ENCODE results near the gene NME1. TPM values are rescaled to one million over a fixed set of nuclear protein-coding genes. Genes with fewer than 3 reads are reported as not detected.

NME1 gene
- total RNA-seq, 1 experiment from 2014 or later, result 592 TPM

DNA sequence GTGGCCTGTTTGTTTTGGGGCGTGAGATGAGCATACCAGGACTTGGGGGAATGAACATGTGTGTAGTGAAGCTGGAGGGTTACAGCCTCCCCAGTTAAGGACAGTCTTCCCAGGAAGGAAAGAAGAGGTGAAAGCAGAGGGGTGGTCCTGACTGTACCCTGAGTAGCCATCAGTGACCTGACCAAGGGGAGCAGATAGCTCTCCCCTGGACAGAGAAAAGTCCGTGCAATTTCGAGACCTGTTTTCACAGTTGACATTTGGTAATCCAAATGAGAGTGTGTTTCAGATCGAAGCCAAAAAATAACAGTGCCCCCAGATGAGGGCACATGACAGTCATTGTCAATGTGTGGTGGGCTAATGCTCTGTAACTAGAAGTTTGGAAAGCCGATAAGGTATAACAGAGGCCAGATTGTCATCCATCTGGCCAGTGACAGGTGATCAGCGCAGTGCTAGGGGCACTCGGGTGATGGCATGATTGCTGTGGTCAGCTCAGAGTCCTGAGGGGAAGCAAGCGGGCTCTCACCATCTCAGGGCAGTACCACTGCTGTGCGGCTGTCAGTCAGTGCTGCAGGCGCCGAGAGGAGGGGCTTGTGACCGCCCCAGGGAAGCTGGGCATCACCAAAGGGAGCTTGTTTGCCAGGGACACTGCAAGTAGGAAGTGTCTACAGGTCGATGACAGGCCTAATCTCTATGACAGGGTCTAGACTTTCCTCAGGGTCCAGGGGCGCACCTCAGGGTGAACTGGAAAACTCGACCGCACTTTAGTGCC is 11.7 kb downstream of the NME1 start:
- no peaks in the 10 kb centered on the region for H3K9me2 ChIP-seq (replicated peaks; ENCODE audit: low read length)
- 0 out of 2 replicates have a peak overlapping the region, but pooled peaks have one; percentile 73 for H3K27ac ChIP-seq (ENCODE audit: low read length)
- no peaks in the 10 kb centered on the region for H3K27me3 ChIP-seq (ENCODE audit: low read length)
- H3K9me3 ChIP-seq (ENCODE audit: low read length), result no peaks in the 10 kb centered on the region
- H3F3A ChIP-seq (ENCODE audit: low read length, unreplicated experiment), result peaks cover 4% of the 10 kb centered on the region
- no TSS peak for BruUV-seq (replicated peaks)
- no peak for TF ChIP-seq EZH2 (IDR thresholded peaks at IDR 0.05; ENCODE audit: low read length, unreplicated experiment)
- no peak for TF ChIP-seq EZH2phosphoT487 (IDR thresholded peaks at IDR 0.05; ENCODE audit: borderline replicate concordance, low read length)
- TF ChIP-seq, protein P1, sequence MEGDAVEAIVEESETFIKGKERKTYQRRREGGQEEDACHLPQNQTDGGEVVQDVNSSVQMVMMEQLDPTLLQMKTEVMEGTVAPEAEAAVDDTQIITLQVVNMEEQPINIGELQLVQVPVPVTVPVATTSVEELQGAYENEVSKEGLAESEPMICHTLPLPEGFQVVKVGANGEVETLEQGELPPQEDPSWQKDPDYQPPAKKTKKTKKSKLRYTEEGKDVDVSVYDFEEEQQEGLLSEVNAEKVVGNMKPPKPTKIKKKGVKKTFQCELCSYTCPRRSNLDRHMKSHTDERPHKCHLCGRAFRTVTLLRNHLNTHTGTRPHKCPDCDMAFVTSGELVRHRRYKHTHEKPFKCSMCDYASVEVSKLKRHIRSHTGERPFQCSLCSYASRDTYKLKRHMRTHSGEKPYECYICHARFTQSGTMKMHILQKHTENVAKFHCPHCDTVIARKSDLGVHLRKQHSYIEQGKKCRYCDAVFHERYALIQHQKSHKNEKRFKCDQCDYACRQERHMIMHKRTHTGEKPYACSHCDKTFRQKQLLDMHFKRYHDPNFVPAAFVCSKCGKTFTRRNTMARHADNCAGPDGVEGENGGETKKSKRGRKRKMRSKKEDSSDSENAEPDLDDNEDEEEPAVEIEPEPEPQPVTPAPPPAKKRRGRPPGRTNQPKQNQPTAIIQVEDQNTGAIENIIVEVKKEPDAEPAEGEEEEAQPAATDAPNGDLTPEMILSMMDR (conservative IDR thresholded peaks at IDR 0.05; ENCODE audit: low read depth, low read length), result no peak
- H3K4me1 ChIP-seq (ENCODE audit: insufficient read depth, low read length), result peaks cover 21% of the 10 kb centered on the region
- ATAC-seq (no peak; the same call in 1 of the 2 replicates), DNase-seq (no peak)
- peak overlapping the region; percentile 81 for H3K4me3 ChIP-seq (ENCODE audit: low read length)
- H2AFZ ChIP-seq (ENCODE audit: low read length), result no peak overlapping the region
- intact Hi-C loops (cut with micrococcal nuclease), result loop anchor here (5.0 kb wide), 1 partner anchor 97 kb away; the partner anchor contains the start of genes MBTD1 and UTP18
- H4K20me1 ChIP-seq (ENCODE audit: low read length), result peaks cover 20% of the 10 kb centered on the region
- H3K36me3 ChIP-seq (ENCODE audit: low read depth, low read length), result peaks cover 54% of the 10 kb centered on the region
- ChIA-PET CTCF (no interaction called here), POLR2A (ENCODE audit: unreplicated experiment) (no interaction called here)
- peak overlapping the region; percentile 94 for H3K4me2 ChIP-seq (ENCODE audit: low read length)
- no peak overlapping the region for H3K9ac ChIP-seq (ENCODE audit: low read length)
- H3K79me2 ChIP-seq (ENCODE audit: low read length), result peaks cover 35% of the 10 kb centered on the region

GRCh38 chr17:51165680-51166197 is 12.4 kb downstream of the NME1 start:
- DNase-seq (no peak), ATAC-seq (peak; percentile 18)
- H3K9me3 ChIP-seq (ENCODE audit: low read length), result no peaks in the 10 kb centered on the region
- peaks cover 4% of the 10 kb centered on the region for H3F3A ChIP-seq (ENCODE audit: low read length, unreplicated experiment)
- no peaks in the 10 kb centered on the region for H3K9me2 ChIP-seq (replicated peaks; ENCODE audit: low read length)
- TF ChIP-seq, protein P1 (conservative IDR thresholded peaks at IDR 0.05; ENCODE audit: low read depth, low read length), result no peak
- no peak for TF ChIP-seq EZH2 (IDR thresholded peaks at IDR 0.05; ENCODE audit: low read length, unreplicated experiment)
- no peak for TF ChIP-seq EZH2phosphoT487 (IDR thresholded peaks at IDR 0.05; ENCODE audit: borderline replicate concordance, low read length)
- CTCF ChIA-PET, result interaction anchor here (0.5 kb wide), 1 partner anchor 299 kb away, joined by 10 read pairs; the partner anchor contains the start of gene TOB1
- peak overlapping the region; percentile 81 for H3K4me3 ChIP-seq (ENCODE audit: low read length)
- POLR2A ChIA-PET (ENCODE audit: unreplicated experiment), result interaction anchor here (0.6 kb wide), 1 partner anchor 105 kb away, joined by 6 read pairs; no protein-coding TSS in a partner anchor
- peaks cover 22% of the 10 kb centered on the region for H4K20me1 ChIP-seq (ENCODE audit: low read length)
- H3K4me1 ChIP-seq (ENCODE audit: insufficient read depth, low read length), result peaks cover 21% of the 10 kb centered on the region
- BruUV-seq (replicated peaks), result TSS peak; percentile 92
- peak overlapping the region; percentile 88 for H2AFZ ChIP-seq (ENCODE audit: low read length)
- peaks cover 37% of the 10 kb centered on the region for H3K79me2 ChIP-seq (ENCODE audit: low read length)
- H3K27ac ChIP-seq (ENCODE audit: low read length), result peak overlapping the region; percentile 73
- peak overlapping the region; percentile 94 for H3K4me2 ChIP-seq (ENCODE audit: low read length)
- intact Hi-C loops (cut with micrococcal nuclease), result loop anchor here (1.0 to 5.0 kb wide), 2 partner anchors 44 to 97 kb away; partner anchors contain the start of genes MBTD1 and UTP18
- H3K36me3 ChIP-seq (ENCODE audit: low read depth, low read length), result peaks cover 55% of the 10 kb centered on the region
- peak overlapping the region; percentile 97 for H3K9ac ChIP-seq (ENCODE audit: low read length)
- H3K27me3 ChIP-seq (ENCODE audit: low read length), result no peaks in the 10 kb centered on the region
